NCI-H2171 (cell line): ENCODE data around the gene RIPPLY3.
"Not testable (repeated sequence)": the region's sequence is repeated elsewhere in the genome, so short reads cannot be mapped to it uniquely, and the experiment has no call there.

ENCODE experiments used
- DNase-seq: peaks from one replicate; lab custom pipeline; 2025; lab: John Stamatoyannopoulos, UW

RIPPLY3 gene

DNA sequence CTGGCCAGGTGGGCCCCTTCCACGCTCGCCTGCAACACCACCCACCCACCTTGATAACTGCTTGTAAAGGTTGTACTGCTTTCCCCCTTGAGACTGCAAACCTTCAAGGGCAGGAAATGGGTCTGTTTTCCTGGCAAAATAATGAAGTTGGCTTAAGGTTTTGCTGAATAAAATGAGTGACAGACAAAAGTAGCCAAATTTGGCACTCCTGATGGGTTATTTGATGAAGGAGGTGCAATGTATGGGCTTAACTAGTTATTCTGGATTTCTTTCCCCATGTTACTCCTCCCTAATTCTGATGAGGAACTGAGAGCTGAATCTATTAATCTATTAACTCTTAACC lies 25.5 kb upstream of the RIPPLY3 start:
- no peak for DNase-seq

DNA sequence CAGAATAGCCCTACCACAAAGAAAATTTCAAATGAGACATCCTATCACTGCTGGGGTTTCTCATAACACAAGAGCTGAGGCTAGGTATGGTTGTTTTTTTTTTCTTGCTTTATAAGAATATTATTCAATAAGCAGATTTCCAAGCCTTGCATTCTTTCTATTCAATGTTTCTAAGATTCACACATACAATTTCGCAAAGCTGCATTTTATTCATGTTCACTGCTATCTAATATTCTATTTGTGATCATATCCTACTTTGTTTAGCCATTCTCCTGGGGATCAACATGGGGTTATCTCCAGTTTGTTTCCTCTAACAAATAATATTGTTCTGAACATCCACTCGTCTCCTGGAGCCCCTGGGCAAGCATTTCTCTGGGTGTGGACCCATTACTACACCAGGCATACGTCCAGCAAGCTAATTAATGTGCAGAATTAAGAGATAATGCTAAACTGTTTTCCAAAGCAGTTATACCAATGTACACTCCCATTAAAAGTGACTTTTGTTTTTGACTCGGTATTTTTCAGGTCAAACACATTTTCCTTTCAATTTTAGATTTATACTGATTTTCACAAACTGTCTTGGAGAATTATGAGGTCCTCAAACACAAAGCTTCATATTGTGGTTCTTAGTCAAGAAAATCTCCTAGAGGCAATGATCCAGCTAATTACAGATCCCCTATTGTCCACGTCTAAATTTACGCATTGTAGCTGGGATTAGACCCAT lies 24.4 kb upstream of the RIPPLY3 start:
- no peak for DNase-seq

DNA sequence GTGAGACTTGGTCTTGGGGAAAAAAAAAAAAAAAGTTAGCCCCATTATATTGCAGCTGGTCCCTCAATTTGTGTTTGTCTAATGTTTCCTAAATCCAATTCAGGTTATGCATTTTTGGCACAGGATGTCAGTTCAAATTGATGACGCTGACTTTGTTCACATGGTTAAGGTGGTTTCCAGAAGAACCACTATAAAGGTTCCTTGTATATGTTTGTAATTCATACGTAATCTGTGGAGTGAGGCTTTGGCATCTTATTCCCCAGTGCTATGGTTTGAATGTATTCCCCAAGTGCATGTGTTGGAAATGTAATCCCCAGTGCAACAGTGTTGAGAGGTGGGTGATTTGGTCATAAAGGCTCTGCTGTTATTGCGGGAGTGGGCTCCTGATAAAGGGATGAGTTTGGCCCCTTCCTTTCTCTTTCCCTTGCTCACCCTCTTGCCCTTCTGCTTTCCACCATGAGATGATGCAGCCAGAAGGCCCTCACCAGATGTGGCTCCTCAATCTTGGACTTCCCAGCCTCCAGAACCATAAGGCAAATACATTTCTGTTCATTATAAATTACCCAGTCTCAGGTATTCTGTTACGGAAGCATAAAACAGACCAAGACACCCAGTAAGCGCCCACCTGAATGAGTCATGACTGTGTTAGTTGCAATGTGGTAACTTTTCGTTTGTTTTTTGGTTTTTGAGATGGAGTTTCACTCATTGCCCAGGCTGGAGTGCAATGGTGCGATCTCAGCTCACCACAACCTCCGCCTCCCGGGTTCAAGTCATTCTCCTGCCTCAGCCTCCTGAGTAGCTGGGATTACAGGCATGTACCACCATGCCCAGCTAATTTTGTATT lies 20.5 kb upstream of the RIPPLY3 start:
- no peak for DNase-seq

DNA sequence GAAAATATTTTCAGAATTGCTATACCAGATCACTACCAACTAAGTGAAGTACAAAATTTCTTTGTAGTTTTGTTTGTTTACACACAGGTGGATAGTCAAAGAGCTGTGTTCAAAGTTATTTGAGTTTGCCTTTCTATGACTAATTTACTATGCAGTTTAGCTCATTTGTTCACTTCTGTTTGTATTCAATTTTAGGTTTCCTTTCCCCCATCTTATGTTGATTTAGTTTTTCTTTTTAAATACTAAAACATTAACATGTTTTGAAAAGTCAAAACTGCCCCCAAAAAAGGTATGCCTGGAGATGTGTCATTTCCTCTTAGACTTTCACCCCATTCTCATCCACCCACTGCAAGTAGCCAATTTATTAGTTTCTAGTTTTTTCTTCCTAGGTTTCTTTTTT lies 18.7 kb upstream of the RIPPLY3 start:
- no peak for DNase-seq

DNA sequence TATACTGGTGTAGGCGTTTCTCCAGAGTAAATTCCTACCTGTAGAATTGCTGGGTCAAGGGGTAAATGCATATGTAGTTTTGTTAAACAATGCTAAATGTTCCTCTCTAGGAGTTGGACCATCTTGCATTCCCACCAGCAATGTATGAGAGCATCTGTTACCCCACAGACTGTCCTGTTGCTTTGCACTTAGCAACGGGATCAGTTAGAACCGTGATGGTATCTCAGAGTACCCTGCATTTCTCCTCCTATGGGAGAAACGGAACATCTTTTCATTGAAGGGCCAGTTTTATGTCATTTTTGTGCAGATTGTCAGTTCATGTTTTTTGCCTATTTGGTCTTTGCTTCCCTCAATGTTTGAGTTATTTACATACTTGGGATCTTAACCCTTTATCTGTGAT lies 18.0 kb upstream of the RIPPLY3 start:
- no peak for DNase-seq

DNA sequence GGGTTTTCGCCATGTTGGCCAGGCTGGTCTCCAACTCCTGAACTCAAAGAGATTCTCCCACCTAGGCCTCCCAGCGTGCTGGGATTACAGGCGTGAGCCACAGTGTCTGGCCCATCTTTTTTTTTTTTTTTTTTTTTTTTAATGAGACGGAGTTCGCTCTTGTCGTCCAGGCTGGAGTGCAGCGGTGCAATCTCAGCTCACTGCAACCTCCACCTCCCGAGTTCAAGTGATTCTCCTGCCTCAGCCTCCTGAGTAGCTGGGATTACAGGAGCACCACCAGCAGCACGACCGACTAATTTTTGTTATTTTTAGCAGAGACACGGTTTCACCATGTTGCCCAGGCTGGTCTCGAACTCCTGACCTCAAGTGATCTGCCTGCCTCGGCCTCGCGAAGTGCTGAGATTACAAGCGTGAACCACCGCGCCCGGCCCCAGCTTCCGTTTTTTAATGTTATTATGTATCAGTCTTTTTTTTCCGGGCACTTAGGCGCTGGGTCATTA lies 17.3 kb upstream of the RIPPLY3 start:
- DNase-seq, result not testable (repeated sequence)

DNA sequence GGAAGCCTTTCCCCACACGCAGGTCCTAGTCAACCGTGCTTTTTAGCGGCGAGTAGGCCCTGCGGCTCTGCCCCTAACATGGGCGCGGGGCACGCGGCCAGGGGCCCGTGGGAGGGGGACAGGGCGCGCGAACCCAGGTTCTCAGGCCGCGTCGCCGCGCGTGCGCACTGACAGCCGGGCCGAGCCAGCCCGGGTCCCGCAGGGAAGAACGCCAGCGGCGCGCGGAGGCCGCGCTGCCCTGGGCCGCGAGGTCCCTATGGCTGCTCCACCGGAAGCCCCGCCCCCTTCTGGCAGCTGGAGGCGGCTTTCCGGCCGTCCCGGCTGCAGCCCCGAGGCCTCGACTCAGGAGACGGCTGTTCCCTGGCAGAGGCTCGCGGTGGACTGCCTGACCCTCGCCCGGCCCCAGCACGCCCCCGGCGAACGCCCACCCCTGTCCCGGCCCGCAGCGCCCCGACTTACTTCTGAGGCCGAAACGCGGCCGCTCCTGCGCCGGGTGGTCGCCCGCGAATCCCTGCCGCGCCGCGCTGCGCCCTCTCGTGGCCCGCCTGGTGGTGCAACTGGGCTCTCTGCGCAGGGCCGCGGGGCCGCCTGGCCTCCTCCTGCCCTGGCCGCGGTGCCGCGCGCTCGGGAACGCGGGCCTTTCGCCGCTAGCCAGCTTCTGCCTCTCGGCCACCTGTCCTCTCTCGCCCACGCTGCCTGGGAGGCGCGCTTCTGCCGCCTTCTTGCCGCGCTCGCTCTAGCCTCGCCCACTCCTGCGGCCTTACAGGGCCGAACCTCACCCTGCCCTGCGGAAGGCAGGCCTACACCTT lies 16.6 kb upstream of the RIPPLY3 start:
- DNase-seq, result peak; percentile 93

DNA sequence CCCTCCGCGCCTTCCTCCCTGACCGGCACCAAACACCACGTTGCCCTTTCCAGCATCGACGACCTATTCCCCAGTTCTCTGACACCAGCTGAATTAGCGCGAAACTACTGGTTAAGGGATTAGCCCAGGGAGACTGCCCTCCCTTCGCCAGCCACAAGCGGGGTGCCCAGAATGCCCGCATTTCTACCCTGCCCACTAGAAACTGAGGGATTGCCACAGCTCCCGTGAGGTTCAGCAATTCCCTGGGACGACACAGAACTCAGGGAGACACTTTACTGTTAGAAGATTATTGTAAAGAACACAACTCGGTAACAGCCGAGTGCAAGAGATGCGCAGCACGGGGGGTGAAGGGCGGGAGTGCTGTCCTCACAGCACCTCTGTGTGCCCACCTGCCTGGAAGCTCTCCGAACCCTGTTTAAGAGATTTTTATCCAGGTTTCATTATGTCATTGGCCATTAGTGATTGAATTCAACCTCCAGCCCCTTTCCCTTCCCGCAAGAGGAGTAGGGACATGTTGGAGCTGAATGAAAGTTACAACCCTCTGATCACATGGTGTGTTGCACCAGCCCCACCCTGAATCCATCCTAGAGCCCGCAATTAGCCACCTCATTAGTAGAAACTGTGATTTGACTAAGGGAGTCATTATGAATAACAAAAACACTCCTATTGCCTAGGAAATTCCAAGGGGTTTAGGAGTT lies 15.8 kb upstream of the RIPPLY3 start:
- no peak for DNase-seq

DNA sequence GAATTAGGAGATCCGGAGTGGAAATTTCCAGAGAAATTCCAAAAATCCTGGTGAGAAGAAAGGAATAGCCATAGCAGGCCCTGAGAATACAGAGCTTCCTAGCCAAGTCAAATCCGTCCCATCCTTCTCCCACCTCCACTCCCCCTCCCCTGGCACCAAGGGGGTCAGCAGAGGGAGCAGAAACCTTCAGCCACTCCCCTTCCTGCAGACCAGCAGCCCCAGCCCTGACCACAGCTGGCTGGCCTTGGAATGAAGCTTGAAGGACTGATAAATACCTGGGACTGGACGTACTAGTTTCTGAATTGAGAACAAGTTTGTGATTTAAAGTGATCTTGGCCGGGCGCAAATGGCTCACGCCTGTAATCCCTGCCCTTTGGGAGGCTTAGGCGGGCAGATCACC lies 13.8 kb upstream of the RIPPLY3 start:
- DNase-seq, result no peak

DNA sequence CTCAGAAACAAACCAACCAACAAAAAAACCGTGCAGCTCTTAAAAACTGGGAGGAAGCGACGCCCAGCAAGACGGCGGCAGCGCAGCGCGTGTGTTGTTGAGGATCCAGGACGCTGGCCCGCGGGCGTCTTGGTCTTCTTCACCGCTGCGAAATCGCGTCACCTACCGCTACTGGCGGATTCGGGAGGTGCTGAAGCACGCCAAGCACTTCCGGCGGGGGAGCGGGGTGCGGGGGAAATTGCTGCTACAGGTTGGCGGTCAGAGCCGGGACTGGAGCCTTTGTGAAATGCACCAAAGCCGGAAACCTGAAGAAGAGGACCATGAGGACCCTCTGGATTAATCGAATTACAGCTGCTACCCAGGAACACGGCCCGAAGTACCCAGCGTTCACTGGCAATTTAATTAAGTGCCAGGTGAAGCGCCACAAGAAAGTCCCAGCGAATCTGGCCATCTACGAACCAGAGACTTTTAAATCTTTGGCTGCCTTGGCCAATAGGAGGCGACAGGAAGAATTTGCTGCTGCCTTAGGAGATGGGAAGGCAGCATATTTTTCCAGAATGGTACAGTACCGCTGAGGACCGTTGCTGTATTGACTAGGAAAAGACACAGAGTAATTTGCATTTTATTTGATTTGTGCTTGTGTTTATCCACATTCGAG lies 11.9 kb upstream of the RIPPLY3 start:
- no peak for DNase-seq

DNA sequence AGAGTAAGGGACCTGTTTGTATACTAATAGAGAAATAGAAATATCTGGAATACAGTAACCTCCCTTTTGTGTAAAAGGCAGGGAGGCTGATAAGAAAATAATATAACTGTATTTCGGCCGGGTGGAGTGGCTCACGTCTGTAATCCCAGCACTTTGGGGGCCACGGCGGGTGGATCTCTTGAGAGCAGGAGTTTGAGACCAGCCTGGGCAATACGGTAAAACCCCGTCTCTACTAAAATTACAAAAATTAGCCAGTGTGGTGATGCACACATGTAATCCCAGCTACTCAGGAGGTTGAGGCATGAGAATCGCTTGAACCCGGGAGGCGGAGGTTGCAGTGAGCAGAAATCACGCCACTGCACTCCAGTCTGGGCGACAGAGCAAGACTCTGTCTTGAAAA lies 11.2 kb upstream of the RIPPLY3 start:
- DNase-seq, result not testable (repeated sequence)

DNA sequence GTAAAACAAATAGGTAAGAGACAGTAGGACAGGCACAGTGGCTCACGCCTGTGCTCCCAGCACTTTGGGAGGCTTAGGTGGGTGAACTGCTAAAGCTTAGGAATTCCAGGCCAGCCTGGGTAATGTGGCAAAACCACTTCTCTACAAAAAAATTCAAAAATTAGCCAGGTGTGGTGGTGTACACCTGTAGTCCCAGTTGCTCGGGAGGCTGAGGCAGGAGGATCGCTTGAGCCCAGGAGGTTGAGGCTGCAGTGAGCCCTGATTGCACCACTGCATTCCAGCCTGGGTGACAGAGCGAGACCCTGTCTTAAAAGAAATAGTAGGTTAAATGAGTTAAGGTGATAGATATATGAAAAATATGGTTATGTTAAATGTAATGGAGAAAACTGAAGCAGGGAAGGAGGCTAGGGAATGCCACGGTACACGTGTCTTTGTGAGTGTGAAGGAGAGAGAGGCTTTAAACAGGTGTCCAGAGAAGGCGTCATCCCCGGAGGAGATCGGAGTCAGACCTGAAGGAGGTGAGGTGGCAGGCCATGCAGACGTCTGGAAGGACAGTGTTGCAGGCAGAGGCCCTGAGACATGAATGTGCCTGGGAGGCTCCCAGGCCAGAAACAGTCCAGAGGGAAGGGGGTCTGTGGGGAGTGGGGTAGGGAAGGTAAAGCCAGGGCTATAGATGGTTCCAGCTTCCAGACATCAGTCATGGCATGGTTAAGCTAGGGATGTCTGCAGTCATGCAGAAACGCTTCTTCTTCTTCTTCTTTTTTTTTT lies 7.2 kb upstream of the RIPPLY3 start:
- no peak for DNase-seq

DNA sequence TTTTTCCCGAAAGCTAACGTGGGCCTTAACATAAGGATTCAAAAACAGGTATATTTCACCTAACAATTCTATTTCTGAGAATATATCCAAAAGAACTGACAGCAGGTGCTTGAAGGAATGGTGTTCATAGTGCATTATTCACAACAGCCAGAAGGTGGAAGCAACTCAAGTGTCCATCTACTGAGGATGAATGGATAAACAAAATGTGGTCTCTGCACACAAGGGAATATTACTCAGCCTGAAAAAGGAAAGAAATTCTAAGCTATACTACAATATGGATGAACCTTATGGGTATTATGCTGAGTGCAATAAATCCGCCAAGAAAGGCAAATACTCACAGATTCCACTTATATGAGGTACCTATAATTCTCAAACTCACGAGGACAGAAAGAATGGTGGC lies 6.1 kb upstream of the RIPPLY3 start:
- DNase-seq, result no peak

DNA sequence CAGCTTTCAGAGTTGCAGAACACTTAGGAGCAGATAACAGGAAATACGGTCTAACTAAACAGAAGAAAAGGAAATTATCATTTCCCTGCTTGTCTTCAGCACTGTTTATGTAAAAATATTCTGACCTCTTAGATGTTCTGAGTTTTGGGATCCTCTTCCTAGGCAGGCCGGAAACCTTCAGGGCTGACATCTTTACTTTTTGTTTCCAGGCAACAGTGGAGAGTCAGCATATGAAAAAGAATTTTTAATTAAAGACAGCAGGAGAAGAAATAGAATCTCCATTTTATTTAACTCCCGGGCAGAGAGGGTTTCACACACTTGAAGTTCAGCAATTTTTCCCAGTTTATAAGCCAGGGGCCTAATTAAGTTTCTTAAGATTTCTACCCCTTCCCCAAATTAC lies 5.1 kb upstream of the RIPPLY3 start:
- no peak for DNase-seq

DNA sequence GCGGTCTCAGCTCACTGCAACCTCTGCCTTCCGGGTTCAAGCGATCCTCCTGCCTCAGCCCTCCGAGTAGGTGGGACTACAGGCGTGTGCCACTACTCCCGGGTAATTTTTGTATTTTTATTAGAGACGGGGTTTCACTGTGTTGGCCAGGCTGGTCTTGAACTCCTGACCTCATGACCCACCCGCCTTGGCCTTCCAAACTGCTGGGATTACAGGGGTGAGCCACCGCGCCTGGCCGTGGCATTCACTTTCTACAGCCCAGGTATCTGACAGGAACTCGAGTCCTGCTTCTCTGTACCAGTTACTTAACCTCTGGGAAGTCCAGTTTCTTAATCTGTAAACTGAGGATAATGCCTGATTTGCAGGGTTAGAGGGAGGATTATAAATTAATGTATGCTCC lies 3.7 kb upstream of the RIPPLY3 start:
- DNase-seq, result not testable (repeated sequence)

DNA sequence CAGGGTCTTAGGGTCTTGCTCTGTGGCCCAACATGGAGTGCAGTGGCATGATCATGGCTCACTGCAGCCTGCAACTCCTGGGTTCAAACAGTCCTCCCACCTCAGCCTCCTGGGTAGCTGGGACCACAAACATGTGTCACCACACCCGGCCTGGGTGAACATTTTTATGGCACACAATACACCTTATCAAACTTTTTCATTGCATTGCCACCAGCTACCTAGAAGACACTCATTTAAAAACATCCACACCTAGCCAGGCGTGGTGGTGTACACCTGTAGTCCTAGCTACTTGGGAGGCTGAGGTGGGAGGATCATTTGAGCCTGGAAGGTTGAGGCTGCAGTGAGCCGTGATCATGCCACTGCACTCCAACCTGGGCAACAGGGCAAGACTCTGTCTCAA lies 2.6 kb upstream of the RIPPLY3 start:
- not testable (repeated sequence) for DNase-seq

DNA sequence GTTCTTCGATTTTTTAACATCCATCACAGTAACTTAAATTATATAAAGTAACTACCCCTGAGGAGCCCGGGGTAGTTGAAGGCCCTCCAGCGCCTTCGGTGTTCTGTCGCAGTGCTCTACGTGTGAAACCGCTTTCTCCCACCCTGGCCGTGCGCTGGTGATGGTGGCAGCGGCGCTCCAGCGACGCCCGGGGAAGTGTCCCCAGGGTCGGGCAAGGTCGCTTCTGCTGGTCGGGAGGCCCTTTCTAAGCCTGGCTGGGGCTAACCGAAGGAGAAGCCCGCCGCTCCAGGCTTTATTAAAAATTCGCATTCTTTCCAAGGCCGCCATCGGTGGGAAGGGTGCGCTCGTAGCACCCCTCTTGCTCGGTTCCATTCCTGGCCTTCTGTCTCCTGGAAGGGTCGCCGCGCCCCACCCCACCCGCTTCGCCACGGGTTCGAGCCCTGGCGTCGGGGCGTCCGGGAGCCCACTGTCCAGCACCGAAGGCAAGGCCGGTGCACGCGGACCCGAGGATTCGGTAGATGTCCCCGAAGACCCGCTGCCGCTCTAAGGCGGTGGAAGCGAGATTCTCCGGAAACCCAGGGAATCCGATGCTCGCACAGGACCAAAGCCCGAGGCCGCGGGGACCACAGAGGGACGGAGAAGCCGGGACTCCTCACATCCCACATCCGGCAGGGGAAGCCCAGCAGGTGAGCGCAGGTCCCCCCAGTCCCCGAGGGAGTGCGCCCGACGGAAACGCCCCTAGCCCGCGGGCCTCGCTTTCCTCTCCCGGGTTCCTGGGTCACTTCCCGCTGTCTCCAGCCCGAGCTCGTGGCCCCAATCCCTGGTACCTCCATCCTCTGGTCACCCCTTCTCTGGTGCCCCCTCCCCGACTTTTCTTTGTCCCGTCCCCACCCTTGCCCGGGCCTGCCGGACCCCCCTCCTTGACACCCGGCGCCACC lies 685 bp upstream of the RIPPLY3 start:
- no peak for DNase-seq

DNA sequence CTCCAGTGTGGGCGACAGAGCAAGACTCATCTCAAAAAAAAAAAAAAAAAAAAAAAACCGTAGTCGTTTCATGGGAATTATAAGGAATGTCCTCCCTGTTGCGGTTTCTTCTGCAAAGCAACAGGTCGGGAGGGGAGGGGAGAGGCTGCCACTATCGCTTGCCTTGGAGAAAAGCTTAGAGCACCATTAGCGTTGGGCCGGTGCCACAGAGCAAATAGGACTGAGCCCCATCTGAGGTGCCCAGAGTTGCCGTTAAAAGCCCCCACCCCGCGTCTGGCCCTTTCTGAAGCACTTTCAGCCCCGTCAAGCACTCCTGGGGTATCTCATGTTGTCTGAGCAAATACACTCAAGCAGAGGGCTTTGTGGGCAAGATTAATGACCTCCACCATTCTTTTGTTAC lies 2.2 kb downstream of the RIPPLY3 start:
- no peak for DNase-seq

DNA sequence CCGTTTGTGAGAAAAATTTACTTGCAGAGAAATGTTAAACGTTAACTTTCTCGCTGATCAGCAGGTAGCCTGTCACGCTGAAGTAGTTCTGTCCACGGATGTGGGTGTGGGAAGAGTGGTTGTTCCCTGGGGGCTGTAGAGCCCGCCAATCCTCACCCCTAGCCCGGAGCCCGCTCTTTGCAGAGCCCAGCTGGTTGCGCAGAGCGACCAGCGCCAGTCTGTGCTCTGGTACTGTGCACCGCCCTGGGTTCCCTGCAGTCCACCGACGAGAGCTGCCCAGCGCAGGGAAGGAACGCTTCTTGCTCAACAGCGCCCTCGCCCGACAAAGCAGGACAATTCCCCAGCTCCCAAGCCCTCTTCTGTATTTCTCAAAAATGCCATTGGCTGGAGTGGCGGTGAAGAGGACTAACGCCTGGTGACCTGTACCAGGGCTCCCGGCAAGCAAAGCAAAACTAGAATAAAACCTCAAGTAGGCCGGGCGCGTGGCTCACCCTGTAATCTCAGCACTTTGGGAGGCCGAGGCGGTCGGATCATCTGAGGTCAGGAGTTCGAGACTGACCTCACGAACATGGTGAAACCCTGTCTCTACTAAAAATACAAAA lies 3.3 kb downstream of the RIPPLY3 start:
- peak; percentile 74 for DNase-seq
